Testis (tissue), 2 donors: Measurements from ENCODE around the gene UBASH3B.

ENCODE experiments used
- POLR2A ChIP-seq: fragments of 450-650 bp; IDR thresholded peaks from one replicate; pipeline ENCODE4 v1.6.1; 2017; ENCODE audit warnings: antibody characterized with exemption, mild to moderate bottlenecking, moderate library complexity
- TF ChIP-seq, protein P1 (sequence below), 3 experiments: fragments of 450-650 bp in 2 of 3; fragments of 200-600 bp in 1 of 3; sonication (generic) in 1 of 3; IDR thresholded peaks; one replicate each; pipeline ENCODE4 v1.5.1; 2016 to 2019; ENCODE audit warnings: antibody characterized with exemption in 3 of 3, mild to moderate bottlenecking in 2 of 3, moderate library complexity in 1 of 3

DNA sequence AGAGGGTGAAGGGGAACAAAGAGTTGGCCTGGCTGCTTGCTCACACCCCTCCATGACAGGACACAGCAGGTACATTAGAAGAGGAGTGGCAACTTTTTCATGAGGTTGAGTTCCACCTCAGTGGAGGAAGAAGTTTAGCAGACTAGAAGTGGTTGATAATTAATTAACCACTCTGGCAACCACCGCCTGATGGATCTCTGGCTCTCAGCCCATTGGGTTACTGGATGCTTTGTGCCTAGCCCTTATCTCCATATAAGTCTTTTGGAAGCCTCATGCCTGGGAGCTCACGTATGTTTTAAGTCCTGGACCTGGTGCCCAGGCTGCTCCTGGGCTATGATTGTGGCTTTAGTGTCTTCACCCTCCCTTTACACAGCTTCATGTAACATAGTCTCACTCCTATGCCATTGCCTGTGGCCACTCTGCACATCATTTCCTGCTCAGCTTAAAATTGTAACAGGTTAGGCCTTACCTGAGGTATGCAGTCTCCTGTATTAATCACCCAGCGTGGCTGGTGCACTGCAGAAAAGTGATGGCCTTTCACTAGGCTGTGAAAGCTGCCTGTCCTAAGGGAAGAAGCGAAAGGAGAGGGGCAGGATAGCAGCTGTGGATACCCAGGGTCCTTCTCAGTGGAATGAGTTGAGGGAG is 110.1 kb downstream of the UBASH3B start:
- TF ChIP-seq, protein P1, sequence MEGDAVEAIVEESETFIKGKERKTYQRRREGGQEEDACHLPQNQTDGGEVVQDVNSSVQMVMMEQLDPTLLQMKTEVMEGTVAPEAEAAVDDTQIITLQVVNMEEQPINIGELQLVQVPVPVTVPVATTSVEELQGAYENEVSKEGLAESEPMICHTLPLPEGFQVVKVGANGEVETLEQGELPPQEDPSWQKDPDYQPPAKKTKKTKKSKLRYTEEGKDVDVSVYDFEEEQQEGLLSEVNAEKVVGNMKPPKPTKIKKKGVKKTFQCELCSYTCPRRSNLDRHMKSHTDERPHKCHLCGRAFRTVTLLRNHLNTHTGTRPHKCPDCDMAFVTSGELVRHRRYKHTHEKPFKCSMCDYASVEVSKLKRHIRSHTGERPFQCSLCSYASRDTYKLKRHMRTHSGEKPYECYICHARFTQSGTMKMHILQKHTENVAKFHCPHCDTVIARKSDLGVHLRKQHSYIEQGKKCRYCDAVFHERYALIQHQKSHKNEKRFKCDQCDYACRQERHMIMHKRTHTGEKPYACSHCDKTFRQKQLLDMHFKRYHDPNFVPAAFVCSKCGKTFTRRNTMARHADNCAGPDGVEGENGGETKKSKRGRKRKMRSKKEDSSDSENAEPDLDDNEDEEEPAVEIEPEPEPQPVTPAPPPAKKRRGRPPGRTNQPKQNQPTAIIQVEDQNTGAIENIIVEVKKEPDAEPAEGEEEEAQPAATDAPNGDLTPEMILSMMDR (IDR thresholded peaks at IDR 0.05) = no peak
- TF ChIP-seq POLR2A = no peak
